ENCODE results near the gene HRG.
"Not testable (repeated sequence)": the region's sequence is repeated elsewhere in the genome, so short reads cannot be mapped to it uniquely, and the experiment has no call there.

HRG gene

GRCh38 chr3:186682812-186683211, 17.0 kb downstream of the HRG start:
- H3K4me3 ChIP-seq (ENCODE audit: low read length, poor library complexity, severe bottlenecking) = no peak overlapping the region
- H3K79me2 ChIP-seq (ENCODE audit: insufficient read depth, low read length) = no peaks in the 10 kb centered on the region
- no peaks in the 10 kb centered on the region for H3F3A ChIP-seq (ENCODE audit: low read depth)
- no peaks in the 10 kb centered on the region for H3K36me3 ChIP-seq (ENCODE audit: insufficient read depth, low read length)
- no peak overlapping the region for H2AFZ ChIP-seq (ENCODE audit: low read length)
- no peaks in the 10 kb centered on the region for H3K27me3 ChIP-seq (ENCODE audit: insufficient read depth, low read length, poor library complexity, severe bottlenecking)
- H3K9me2 ChIP-seq (replicated peaks; ENCODE audit: low read depth, low read length) = no peaks in the 10 kb centered on the region
- TF ChIP-seq EZH2phosphoT487 (IDR thresholded peaks at IDR 0.05; ENCODE audit: borderline replicate concordance) = no peak
- H3K4me2 ChIP-seq (ENCODE audit: low read depth, low read length, poor library complexity, severe bottlenecking) = no peak overlapping the region
- no peaks in the 10 kb centered on the region; the same call in 1 of the 2 replicates for H3K9me3 ChIP-seq (ENCODE audit: insufficient read depth, low read depth, low read length)
- no peaks in the 10 kb centered on the region for H3K4me1 ChIP-seq (ENCODE audit: insufficient read depth, low read length, poor library complexity, severe bottlenecking)
- no peak overlapping the region for H3K9ac ChIP-seq (ENCODE audit: low read depth, low read length, poor library complexity, severe bottlenecking)
- H4K20me1 ChIP-seq (ENCODE audit: insufficient read depth, low read length, poor library complexity, severe bottlenecking) = no peaks in the 10 kb centered on the region

GRCh38 chr3:186683979-186684378, 18.2 kb downstream of the HRG start:
- Histone ChIP-seq H3F3A (ENCODE audit: low read depth) (no peaks in the 10 kb centered on the region), H3K4me1 (ENCODE audit: insufficient read depth, low read length, poor library complexity, severe bottlenecking) (no peaks in the 10 kb centered on the region), H3K4me3 (ENCODE audit: low read length, poor library complexity, severe bottlenecking) (no peak overlapping the region), H3K79me2 (ENCODE audit: insufficient read depth, low read length) (no peaks in the 10 kb centered on the region), H3K9ac (ENCODE audit: low read depth, low read length, poor library complexity, severe bottlenecking) (no peak overlapping the region), H3K4me2 (ENCODE audit: low read depth, low read length, poor library complexity, severe bottlenecking) (no peak overlapping the region), H2AFZ (ENCODE audit: low read length) (no peak overlapping the region), H4K20me1 (ENCODE audit: insufficient read depth, low read length, poor library complexity, severe bottlenecking) (no peaks in the 10 kb centered on the region), H3K36me3 (ENCODE audit: insufficient read depth, low read length) (no peaks in the 10 kb centered on the region), H3K9me3 (ENCODE audit: insufficient read depth, low read depth, low read length) (no peaks in the 10 kb centered on the region; the same call in 1 of the 2 replicates), H3K27me3 (ENCODE audit: insufficient read depth, low read length, poor library complexity, severe bottlenecking) (no peaks in the 10 kb centered on the region), H3K9me2 (replicated peaks; ENCODE audit: low read depth, low read length) (no peaks in the 10 kb centered on the region)
- TF ChIP-seq CTCF (conservative IDR thresholded peaks at IDR 0.05; ENCODE audit: low read length) (no peak), EZH2phosphoT487 (IDR thresholded peaks at IDR 0.05; ENCODE audit: borderline replicate concordance) (no peak)

GRCh38 chr3:186686475-186686874, 20.7 kb downstream of the HRG start:
- not testable (repeated sequence) for H3K4me2 ChIP-seq (ENCODE audit: low read depth, low read length, poor library complexity, severe bottlenecking); H3K79me2 ChIP-seq (ENCODE audit: insufficient read depth, low read length); H3F3A ChIP-seq (ENCODE audit: low read depth); H3K9me2 ChIP-seq (replicated peaks; ENCODE audit: low read depth, low read length); H3K4me1 ChIP-seq (ENCODE audit: insufficient read depth, low read length, poor library complexity, severe bottlenecking); H3K36me3 ChIP-seq (ENCODE audit: insufficient read depth, low read length); H3K9ac ChIP-seq (ENCODE audit: low read depth, low read length, poor library complexity, severe bottlenecking); H3K9me3 ChIP-seq (ENCODE audit: insufficient read depth, low read depth, low read length); H2AFZ ChIP-seq (ENCODE audit: low read length); H3K27me3 ChIP-seq (ENCODE audit: insufficient read depth, low read length, poor library complexity, severe bottlenecking); H3K4me3 ChIP-seq (ENCODE audit: low read length, poor library complexity, severe bottlenecking); H4K20me1 ChIP-seq (ENCODE audit: insufficient read depth, low read length, poor library complexity, severe bottlenecking)

- H3K9me2 ChIP-seq (replicated peaks; ENCODE audit: low read depth, low read length) = no peaks in the 10 kb centered on the region
- no peaks in the 10 kb centered on the region for H3K4me1 ChIP-seq (ENCODE audit: insufficient read depth, low read length, poor library complexity, severe bottlenecking)
- H3K36me3 ChIP-seq (ENCODE audit: insufficient read depth, low read length) = no peaks in the 10 kb centered on the region
- H3K4me3 ChIP-seq (ENCODE audit: low read length, poor library complexity, severe bottlenecking) = no peak overlapping the region
- H3K9ac ChIP-seq (ENCODE audit: low read depth, low read length, poor library complexity, severe bottlenecking) = no peak overlapping the region
- H3K27me3 ChIP-seq (ENCODE audit: insufficient read depth, low read length, poor library complexity, severe bottlenecking) = no peaks in the 10 kb centered on the region
- H4K20me1 ChIP-seq (ENCODE audit: insufficient read depth, low read length, poor library complexity, severe bottlenecking) = no peaks in the 10 kb centered on the region
- no peak overlapping the region for H3K4me2 ChIP-seq (ENCODE audit: low read depth, low read length, poor library complexity, severe bottlenecking)
- no peak overlapping the region for H2AFZ ChIP-seq (ENCODE audit: low read length)
- no peaks in the 10 kb centered on the region; the same call in 1 of the 2 replicates for H3K9me3 ChIP-seq (ENCODE audit: insufficient read depth, low read depth, low read length)
- TF ChIP-seq EZH2phosphoT487 (IDR thresholded peaks at IDR 0.05; ENCODE audit: borderline replicate concordance) = no peak
- TF ChIP-seq CTCF (conservative IDR thresholded peaks at IDR 0.05; ENCODE audit: low read length) = no peak
- H3K79me2 ChIP-seq (ENCODE audit: insufficient read depth, low read length) = no peaks in the 10 kb centered on the region
- H3F3A ChIP-seq (ENCODE audit: low read depth) = no peaks in the 10 kb centered on the region
Measured at GRCh38 chr3:186687120-186687651, 21.4 kb downstream of the HRG start.

GRCh38 chr3:186690304-186690703, 24.5 kb downstream of the HRG start:
- not testable (repeated sequence) for H3K79me2 ChIP-seq (ENCODE audit: insufficient read depth, low read length); H3K36me3 ChIP-seq (ENCODE audit: insufficient read depth, low read length); H4K20me1 ChIP-seq (ENCODE audit: insufficient read depth, low read length, poor library complexity, severe bottlenecking); H3K4me1 ChIP-seq (ENCODE audit: insufficient read depth, low read length, poor library complexity, severe bottlenecking); H3F3A ChIP-seq (ENCODE audit: low read depth); H3K4me3 ChIP-seq (ENCODE audit: low read length, poor library complexity, severe bottlenecking); H3K4me2 ChIP-seq (ENCODE audit: low read depth, low read length, poor library complexity, severe bottlenecking); H3K9ac ChIP-seq (ENCODE audit: low read depth, low read length, poor library complexity, severe bottlenecking); H3K27me3 ChIP-seq (ENCODE audit: insufficient read depth, low read length, poor library complexity, severe bottlenecking); H3K9me2 ChIP-seq (replicated peaks; ENCODE audit: low read depth, low read length); H2AFZ ChIP-seq (ENCODE audit: low read length); H3K9me3 ChIP-seq (ENCODE audit: insufficient read depth, low read depth, low read length)
